GM23338 (cell line): Measurements from ENCODE around the gene DBF4B. TPM values are rescaled to one million over a fixed set of nuclear protein-coding genes. Genes with fewer than 3 reads are reported as not detected.

ENCODE experiments used
- ATAC-seq: fragments of 200-7000 bp; cut with Tn5 transposase; 3 replicates; pipeline ENCODE4 v1.9.1; 2020
- DNase-seq: peaks from one replicate; pipeline ENCODE4 v3.0.0-alpha.2; 2015; ENCODE audit warnings: low spot score
- H2AFZ ChIP-seq: fragments of 200-600 bp; sonication (generic); 2 replicates; pipeline ENCODE4 v1.8.0; 2016; ENCODE audit warnings: antibody characterized with exemption, mild to moderate bottlenecking, moderate library complexity
- H3F3A ChIP-seq: fragments of 200-600 bp; sonication (generic); replicated peaks from 2 replicates; pipeline ENCODE4 v1.8.0; 2017; ENCODE audit warnings: antibody characterized with exemption, mixed run types, low read depth
- H3K27ac ChIP-seq: fragments of 200-600 bp; sonication (generic); 2 replicates; pipeline ENCODE4 v1.6.1; 2016; ENCODE audit warnings: low read depth
- H3K27me3 ChIP-seq: fragments of 200-600 bp; sonication (generic); 2 replicates; pipeline ENCODE4 v1.8.0; 2016; ENCODE audit warnings: mild to moderate bottlenecking, mixed run types, moderate library complexity; ENCODE audit not compliant: insufficient read depth
- H3K36me3 ChIP-seq: fragments of 200-600 bp; sonication (generic); 2 replicates; pipeline ENCODE4 v1.8.0; 2016; ENCODE audit warnings: mild to moderate bottlenecking; ENCODE audit not compliant: insufficient read depth
- H3K4me1 ChIP-seq: fragments of 200-600 bp; sonication (generic); 2 replicates; pipeline ENCODE4 v1.8.0; 2016; ENCODE audit warnings: mild to moderate bottlenecking, moderate library complexity; ENCODE audit not compliant: insufficient read depth
- H3K4me2 ChIP-seq: fragments of 200-600 bp; sonication (generic); 2 replicates; pipeline ENCODE4 v1.7.1; 2017; ENCODE audit warnings: mixed run types
- H3K4me3 ChIP-seq: fragments of 200-600 bp; sonication (generic); 2 replicates; pipeline ENCODE4 v1.6.1; 2016; ENCODE audit warnings: mixed run types
- H3K79me2 ChIP-seq: fragments of 200-600 bp; sonication (generic); replicated peaks from 2 replicates; pipeline ENCODE4 v1.8.0; 2017; ENCODE audit warnings: mild to moderate bottlenecking; ENCODE audit not compliant: insufficient read depth
- H3K9me2 ChIP-seq: fragments of 200-600 bp; sonication (generic); 2 replicates; pipeline ENCODE4 v1.8.0; 2017; ENCODE audit not compliant: insufficient read depth
- H4K20me1 ChIP-seq: fragments of 200-600 bp; sonication (generic); replicated peaks from 2 replicates; pipeline ENCODE4 v1.8.0; 2017; ENCODE audit warnings: mild to moderate bottlenecking; ENCODE audit not compliant: insufficient read depth
- H3K27ac Mint-ChIP-seq: 2 replicates; pipeline ENCODE4 v1.8.0; 2020; ENCODE audit warnings: inconsistent platforms, mild to moderate bottlenecking, moderate library complexity, mixed read lengths
- H3K27me3 Mint-ChIP-seq: 3 replicates; pipeline ENCODE4 v1.8.0; 2022; ENCODE audit warnings: low read depth, mild to moderate bottlenecking, moderate library complexity, mixed read lengths, inconsistent platforms; ENCODE audit not compliant: insufficient read depth, poor library complexity
- H3K36me3 Mint-ChIP-seq: 3 replicates; pipeline ENCODE4 v1.8.0; 2021; ENCODE audit warnings: low read depth, mild to moderate bottlenecking, inconsistent platforms, moderate library complexity, mixed read lengths
- H3K4me1 Mint-ChIP-seq: 3 replicates; pipeline ENCODE4 v1.8.0; 2020; ENCODE audit warnings: mild to moderate bottlenecking, inconsistent platforms, mixed read lengths
- H3K4me3 Mint-ChIP-seq: 3 replicates; pipeline ENCODE4 v1.8.0; 2021; ENCODE audit warnings: moderate library complexity, mild to moderate bottlenecking, inconsistent platforms, mixed read lengths
- H3K9me3 Mint-ChIP-seq: 3 replicates; pipeline ENCODE4 v1.8.0; 2020; ENCODE audit warnings: moderate library complexity, mild to moderate bottlenecking, inconsistent platforms, mixed read lengths
- CREB1 ChIP-seq: fragments of 250-450 bp; sonication (Bioruptor Pico); IDR thresholded peaks from 2 replicates; pipeline ENCODE4 v1.5.0; 2020; ENCODE audit warnings: low read depth, mild to moderate bottlenecking, moderate library complexity
- CTCF ChIP-seq, 2 experiments: fragments of 200-600 bp in 1 of 2; sonication (generic) in 1 of 2; conservative IDR thresholded peaks; 2 replicates each; pipeline versions ENCODE4 v1.5.1 to v1.6.1; 2016 to 2017; ENCODE audit warnings: antibody characterized with exemption in 2 of 2, low read depth in 2 of 2, mild to moderate bottlenecking in 2 of 2, moderate library complexity in 1 of 2
- EZH2 ChIP-seq: fragments of 200-600 bp; sonication (generic); IDR thresholded peaks from one replicate; pipeline ENCODE4 v1.8.0; 2017; ENCODE audit warnings: antibody characterized with exemption, mild to moderate bottlenecking, low read depth; ENCODE audit not compliant: unreplicated experiment
- EZH2phosphoT487 ChIP-seq: fragments of 200-600 bp; sonication (generic); IDR thresholded peaks from one replicate; pipeline ENCODE4 v1.8.1; 2018; ENCODE audit warnings: antibody characterized with exemption; ENCODE audit not compliant: unreplicated experiment
- JUNB ChIP-seq: IDR thresholded peaks from one replicate; pipeline ENCODE4 v1.6.1; 2016; ENCODE audit warnings: antibody characterized with exemption; ENCODE audit not compliant: unreplicated experiment
- NANOG ChIP-seq: IDR thresholded peaks from 2 replicates; pipeline ENCODE4 v1.6.1; 2016; ENCODE audit warnings: antibody characterized with exemption, borderline replicate concordance
- POLR2AphosphoS5 ChIP-seq: IDR thresholded peaks from 2 replicates; pipeline ENCODE4 v1.6.1; 2016; ENCODE audit warnings: antibody characterized with exemption, low read depth
- STAT1 ChIP-seq: IDR thresholded peaks from one replicate; pipeline ENCODE4 v1.6.1; 2016; ENCODE audit warnings: antibody characterized with exemption; ENCODE audit not compliant: unreplicated experiment
- ZNF114 ChIP-seq: fragments of 250-450 bp; sonication (Bioruptor Pico); IDR thresholded peaks from 2 replicates; pipeline ENCODE4 v1.5.0; 2020; ENCODE audit warnings: mild to moderate bottlenecking, moderate library complexity
- polyA plus RNA-seq: library from polyadenylated mRNA; unstranded; fragments of >200 nt; fragmentation: Nextera tagmentation; extraction: Ambion mirVana; gene quantifications from 2 replicates; pipeline ENCODE4 v1.2.1, GENCODE V29; 2016
- total RNA-seq: library from RNA; depleted of rRNA; stranded (reverse); fragments of >200 nt; shearing (Covaris generic); gene quantifications from 2 replicates; pipeline ENCODE4 v1.2.3, GENCODE V29; 2014
- TF ChIP-seq, protein P1 (sequence below): IDR thresholded peaks from one replicate; pipeline ENCODE4 v1.6.1; 2018; ENCODE audit warnings: antibody characterized with exemption; ENCODE audit not compliant: unreplicated experiment

The DBF4B gene
- total and polyA plus RNA-seq, 2 experiments from 2014 or later = 9.9 to 16.4 TPM

- TF ChIP-seq, protein P1, sequence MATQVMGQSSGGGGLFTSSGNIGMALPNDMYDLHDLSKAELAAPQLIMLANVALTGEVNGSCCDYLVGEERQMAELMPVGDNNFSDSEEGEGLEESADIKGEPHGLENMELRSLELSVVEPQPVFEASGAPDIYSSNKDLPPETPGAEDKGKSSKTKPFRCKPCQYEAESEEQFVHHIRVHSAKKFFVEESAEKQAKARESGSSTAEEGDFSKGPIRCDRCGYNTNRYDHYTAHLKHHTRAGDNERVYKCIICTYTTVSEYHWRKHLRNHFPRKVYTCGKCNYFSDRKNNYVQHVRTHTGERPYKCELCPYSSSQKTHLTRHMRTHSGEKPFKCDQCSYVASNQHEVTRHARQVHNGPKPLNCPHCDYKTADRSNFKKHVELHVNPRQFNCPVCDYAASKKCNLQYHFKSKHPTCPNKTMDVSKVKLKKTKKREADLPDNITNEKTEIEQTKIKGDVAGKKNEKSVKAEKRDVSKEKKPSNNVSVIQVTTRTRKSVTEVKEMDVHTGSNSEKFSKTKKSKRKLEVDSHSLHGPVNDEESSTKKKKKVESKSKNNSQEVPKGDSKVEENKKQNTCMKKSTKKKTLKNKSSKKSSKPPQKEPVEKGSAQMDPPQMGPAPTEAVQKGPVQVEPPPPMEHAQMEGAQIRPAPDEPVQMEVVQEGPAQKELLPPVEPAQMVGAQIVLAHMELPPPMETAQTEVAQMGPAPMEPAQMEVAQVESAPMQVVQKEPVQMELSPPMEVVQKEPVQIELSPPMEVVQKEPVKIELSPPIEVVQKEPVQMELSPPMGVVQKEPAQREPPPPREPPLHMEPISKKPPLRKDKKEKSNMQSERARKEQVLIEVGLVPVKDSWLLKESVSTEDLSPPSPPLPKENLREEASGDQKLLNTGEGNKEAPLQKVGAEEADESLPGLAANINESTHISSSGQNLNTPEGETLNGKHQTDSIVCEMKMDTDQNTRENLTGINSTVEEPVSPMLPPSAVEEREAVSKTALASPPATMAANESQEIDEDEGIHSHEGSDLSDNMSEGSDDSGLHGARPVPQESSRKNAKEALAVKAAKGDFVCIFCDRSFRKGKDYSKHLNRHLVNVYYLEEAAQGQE = no peak
- TF ChIP-seq JUNB = no peak
- TF ChIP-seq NANOG = no peak
- no peak for TF ChIP-seq EZH2phosphoT487
These were observed 39.1 kb downstream of the DBF4B start (continued) for GRCh38 chr17:44747566-44747965.

- Histone ChIP-seq H2AFZ (no peak overlapping the region), H3K9me2 (no peaks in the 10 kb centered on the region), H3K36me3 (no peaks in the 10 kb centered on the region), H3K27ac (no peak overlapping the region), H3F3A (no peaks in the 10 kb centered on the region), H4K20me1 (0 out of 2 replicates have a peak, but pooled peaks cover 2% of the 10 kb centered on the region), H3K4me3 (no peak overlapping the region), H3K4me1 (no peaks in the 10 kb centered on the region; the same call in 1 of the 2 replicates), H3K27me3 (no peaks in the 10 kb centered on the region), H3K4me2 (no peak overlapping the region), H3K79me2 (no peaks in the 10 kb centered on the region)
- Mint-ChIP-seq H3K27ac (no peak overlapping the region), H3K4me3 (no peak overlapping the region), H3K36me3 (peaks cover 40% of the 10 kb centered on the region), H3K27me3 (peaks cover 17% of the 10 kb centered on the region), H3K4me1 (peaks cover 9% of the 10 kb centered on the region), H3K9me3 (no peaks in the 10 kb centered on the region)
- ATAC-seq = peak; percentile 28
- no peak for DNase-seq
- TF ChIP-seq EZH2phosphoT487 = no peak
- TF ChIP-seq STAT1 = no peak
- TF ChIP-seq POLR2AphosphoS5 = no peak
- no peak for TF ChIP-seq EZH2
- no peak for TF ChIP-seq JUNB
- TF ChIP-seq ZNF114 = no peak
- TF ChIP-seq CREB1 (CRISPR knock-in tag) = no peak
- TF ChIP-seq CTCF (conservative IDR thresholded peaks at IDR 0.05; ENCODE audit: low read depth in 2 of 2) = no peak
- TF ChIP-seq, protein P1 = no peak
These were observed 40.9 kb downstream of the DBF4B start for GRCh38 chr17:44749076-44749979.
